LNCaP clone FGC (cell line): ENCODE results near the gene FAF2.

Experiments used
- DNase-seq: peaks from one replicate; pipeline ENCODE4 v3.0.0-alpha.2; 2011; ENCODE audit warnings: low read depth
- H3K4me3 ChIP-seq: 2 replicates; pipeline ENCODE4 v1.5.1; 2011; ENCODE audit warnings: mild to moderate bottlenecking, low read depth, low read length, control low read depth
- CTCF ChIP-seq: IDR thresholded peaks from 2 replicates; pipeline ENCODE4 v1.5.1; 2012; ENCODE audit warnings: mild to moderate bottlenecking; ENCODE audit not compliant: control insufficient read depth, insufficient read depth; ENCODE audit errors: extremely low read depth

The FAF2 gene

GRCh38 chr5:176515396-176515795, 67.2 kb downstream of the FAF2 start:
- H3K4me3 ChIP-seq, result no peak overlapping the region
- DNase-seq, result no peak
- TF ChIP-seq CTCF, result no peak

- H3K4me3 ChIP-seq, result no peak overlapping the region
- no peak for TF ChIP-seq CTCF
- no peak for DNase-seq
These were observed 69.0 kb downstream of the FAF2 start for GRCh38 chr5:176517053-176517661.

- no peak overlapping the region for H3K4me3 ChIP-seq
- no peak for DNase-seq
- no peak for TF ChIP-seq CTCF
These were observed 71.9 kb downstream of the FAF2 start for GRCh38 chr5:176519810-176520720.

- TF ChIP-seq CTCF, result no peak
- DNase-seq, result no peak
- H3K4me3 ChIP-seq, result no peak overlapping the region
These were observed 73.1 kb downstream of the FAF2 start for GRCh38 chr5:176521286-176521685.

- no peak for DNase-seq
- no peak overlapping the region for H3K4me3 ChIP-seq
- no peak for TF ChIP-seq CTCF
These were observed 73.6 kb downstream of the FAF2 start for GRCh38 chr5:176521699-176522263.

- TF ChIP-seq CTCF, result no peak
These were observed 76.0 kb downstream of the FAF2 start for GRCh38 chr5:176524138-176524537.

GRCh38 chr5:176524987-176525386, 76.8 kb downstream of the FAF2 start:
- no peak overlapping the region for H3K4me3 ChIP-seq
- no peak for TF ChIP-seq CTCF
- DNase-seq, result no peak

More at GRCh38 chr5:176524138-176524537, 76.0 kb downstream of the FAF2 start:
- no peak overlapping the region for H3K4me3 ChIP-seq
- no peak for DNase-seq
